ENCODE results near the gene KLHL17.

Gene KLHL17

DNA sequence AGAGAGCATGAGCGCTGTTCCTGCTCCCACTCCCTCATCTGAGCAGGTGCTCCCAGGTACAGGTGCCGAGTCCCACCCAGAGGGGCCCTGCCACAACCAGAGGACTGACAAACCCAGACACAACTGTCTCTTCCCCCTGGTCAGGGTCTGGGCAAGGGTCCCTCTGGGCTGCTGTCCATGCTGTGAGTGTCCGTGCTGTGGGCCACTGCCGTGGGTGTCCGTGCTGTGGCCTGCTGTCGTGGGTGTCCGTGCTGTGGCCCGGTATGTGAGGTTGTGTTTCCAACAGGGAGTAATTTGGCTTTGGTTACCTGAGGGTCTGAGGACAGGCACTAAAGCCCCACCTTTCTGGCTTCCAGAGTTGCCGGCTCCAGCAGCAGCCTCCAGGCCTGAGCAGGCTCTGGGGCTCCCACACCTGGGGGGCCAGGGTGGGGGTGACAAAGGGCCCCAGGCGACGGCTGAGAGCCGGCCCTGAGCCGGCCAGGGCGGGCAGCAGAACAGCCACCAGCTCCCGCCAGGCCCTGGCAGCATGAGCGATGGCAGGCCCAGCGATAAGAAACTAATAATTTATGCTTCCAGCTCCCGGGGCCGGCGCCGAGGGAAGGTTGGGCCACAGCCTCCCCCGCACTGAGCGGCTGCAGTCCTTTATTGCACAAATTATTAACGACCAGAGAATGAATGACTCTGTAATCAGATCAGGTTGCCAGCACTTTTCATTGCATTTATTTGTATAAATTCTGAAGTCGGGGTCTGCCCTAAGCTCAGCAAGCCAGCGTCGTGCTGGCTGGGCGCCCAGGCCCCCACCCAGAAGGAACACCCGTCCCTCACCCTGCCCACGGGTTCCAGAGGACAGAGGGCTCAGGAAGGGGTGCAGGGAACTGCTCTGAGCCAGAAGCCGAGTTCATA, 44.0 kb upstream of the KLHL17 start:
- no peak overlapping the region for H3K4me2 ChIP-seq (ENCODE audit: low read length)
- H3K79me2 ChIP-seq: no peaks in the 10 kb centered on the region
- H2AFZ ChIP-seq: no peak overlapping the region
- H3K27ac ChIP-seq: no peak overlapping the region
- H3K9ac ChIP-seq: no peak overlapping the region
- H3K4me1 ChIP-seq: peaks cover 11% of the 10 kb centered on the region
- no peaks in the 10 kb centered on the region for H3K36me3 ChIP-seq (ENCODE audit: control insufficient read depth, insufficient read depth, low read length)
- no peaks in the 10 kb centered on the region for H3K27me3 ChIP-seq (ENCODE audit: control insufficient read depth, insufficient read depth, low read length)
- H3K9me3 ChIP-seq (ENCODE audit: control insufficient read depth, low read length): no peaks in the 10 kb centered on the region
- no peak for TF ChIP-seq CTCF (IDR thresholded peaks at IDR 0.05)
- no peak overlapping the region for H3K4me3 ChIP-seq (ENCODE audit: low read depth, low read length)

DNA sequence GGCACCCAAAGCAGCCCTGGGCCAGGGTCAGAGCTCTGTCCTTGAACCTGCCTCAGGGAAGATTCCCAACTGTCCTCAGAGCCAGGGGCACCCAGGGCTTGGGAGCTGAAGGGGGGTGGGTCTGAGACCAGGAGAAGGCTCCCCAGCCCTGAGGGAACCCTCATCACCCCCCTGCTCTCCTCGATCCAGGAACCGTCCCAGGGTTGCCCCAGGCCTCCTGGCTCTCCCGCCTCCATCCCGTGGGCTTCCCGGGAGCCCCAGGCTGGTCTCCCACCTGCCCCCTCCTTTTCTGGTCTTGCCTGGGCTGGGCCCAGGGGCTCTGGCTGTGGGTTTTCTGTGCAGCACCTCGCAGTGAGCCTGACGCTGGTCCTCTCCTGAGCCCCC, 43.3 kb upstream of the KLHL17 start:
- H3K4me1 ChIP-seq: peaks cover 11% of the 10 kb centered on the region
- H3K4me3 ChIP-seq (ENCODE audit: low read depth, low read length): no peak overlapping the region
- no peaks in the 10 kb centered on the region for H3K27me3 ChIP-seq (ENCODE audit: control insufficient read depth, insufficient read depth, low read length)
- H3K4me2 ChIP-seq (ENCODE audit: low read length): no peak overlapping the region
- no peak overlapping the region for H3K27ac ChIP-seq
- H3K79me2 ChIP-seq: no peaks in the 10 kb centered on the region
- H3K36me3 ChIP-seq (ENCODE audit: control insufficient read depth, insufficient read depth, low read length): no peaks in the 10 kb centered on the region
- H3K9me3 ChIP-seq (ENCODE audit: control insufficient read depth, low read length): no peaks in the 10 kb centered on the region
- no peak for TF ChIP-seq CTCF (IDR thresholded peaks at IDR 0.05)
- H3K9ac ChIP-seq: no peak overlapping the region
- no peak overlapping the region for H2AFZ ChIP-seq

GRCh38 chr1:917466-918091, 42.8 kb upstream of the KLHL17 start:
- Histone ChIP-seq H3K4me3 (ENCODE audit: low read depth, low read length) (no peak overlapping the region), H3K79me2 (no peaks in the 10 kb centered on the region), H3K4me1 (peaks cover 11% of the 10 kb centered on the region), H3K27me3 (ENCODE audit: control insufficient read depth, insufficient read depth, low read length) (no peaks in the 10 kb centered on the region), H3K4me2 (ENCODE audit: low read length) (no peak overlapping the region), H3K9ac (no peak overlapping the region), H3K27ac (no peak overlapping the region), H3K36me3 (ENCODE audit: control insufficient read depth, insufficient read depth, low read length) (no peaks in the 10 kb centered on the region), H3K9me3 (ENCODE audit: control insufficient read depth, low read length) (no peaks in the 10 kb centered on the region), H2AFZ (no peak overlapping the region)
- TF ChIP-seq CTCF (IDR thresholded peaks at IDR 0.05): no peak

DNA sequence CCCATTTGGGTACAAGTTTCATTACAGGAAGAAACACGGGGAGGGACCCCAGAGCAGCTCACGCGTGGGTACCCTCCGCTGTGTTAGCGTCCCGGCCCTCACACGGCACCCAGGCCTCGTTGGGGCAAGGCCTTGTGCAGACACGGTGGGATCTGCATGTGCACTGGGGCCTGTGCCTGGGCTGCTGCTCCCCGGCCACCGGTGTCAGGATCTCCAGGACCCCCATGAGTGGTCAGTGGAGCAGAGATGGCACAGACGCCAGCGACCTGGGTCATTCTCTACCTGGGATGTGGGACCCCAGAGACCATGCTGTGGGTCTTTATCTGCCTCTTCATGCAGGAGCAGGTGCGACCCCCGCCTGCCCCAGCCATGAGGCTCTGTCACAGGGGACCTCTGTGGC, 42.0 kb upstream of the KLHL17 start:
- no peak overlapping the region for H2AFZ ChIP-seq
- no peak overlapping the region for H3K4me2 ChIP-seq (ENCODE audit: low read length)
- no peak overlapping the region for H3K9ac ChIP-seq
- H3K4me3 ChIP-seq (ENCODE audit: low read depth, low read length): no peak overlapping the region
- H3K27me3 ChIP-seq (ENCODE audit: control insufficient read depth, insufficient read depth, low read length): no peaks in the 10 kb centered on the region
- H3K79me2 ChIP-seq: no peaks in the 10 kb centered on the region
- H3K27ac ChIP-seq: no peak overlapping the region
- H3K36me3 ChIP-seq (ENCODE audit: control insufficient read depth, insufficient read depth, low read length): no peaks in the 10 kb centered on the region
- no peaks in the 10 kb centered on the region for H3K9me3 ChIP-seq (ENCODE audit: control insufficient read depth, low read length)
- TF ChIP-seq CTCF (IDR thresholded peaks at IDR 0.05): no peak
- peaks cover 11% of the 10 kb centered on the region for H3K4me1 ChIP-seq

All from parathyroid adenoma (tissue), 2 donors.